Keratinocyte (primary cell): Measurements from ENCODE around the gene ZNF546. TPM values are rescaled to one million over a fixed set of nuclear protein-coding genes. Genes with fewer than 3 reads are reported as not detected.

Experiments
- DNase-seq: peaks from one replicate; pipeline ENCODE4 v3.0.0-alpha.2; 2011; ENCODE audit warnings: low read depth, missing footprints, low spot score
- FAIRE-seq: peaks from 2 replicates; lab custom pipeline; 2011; peaks lifted over from hg19 to GRCh38; lab: Jason Lieb, UNC
- H2AFZ ChIP-seq: 2 replicates; pipeline ENCODE4 v1.6.0; 2012; ENCODE audit warnings: low read length, control low read depth, inconsistent platforms; ENCODE audit not compliant: control insufficient read depth
- H3K27ac ChIP-seq: 2 replicates; pipeline ENCODE4 v1.5.1; 2011; ENCODE audit warnings: low read length; ENCODE audit not compliant: control insufficient read depth, insufficient read depth
- H3K27me3 ChIP-seq: 3 replicates; pipeline ENCODE4 v1.6.0; 2011; ENCODE audit warnings: low read length; ENCODE audit not compliant: control insufficient read depth, insufficient read depth; ENCODE audit errors: extremely low read depth
- H3K36me3 ChIP-seq, 2 experiments: 2 replicates in 1 of 2; 3 replicates in 1 of 2; pipeline ENCODE4 v1.5.1; 2011; ENCODE audit warnings: low read length in 2 of 2, mild to moderate bottlenecking in 1 of 2; ENCODE audit not compliant: control insufficient read depth in 2 of 2, insufficient read depth in 2 of 2; ENCODE audit errors: extremely low read depth in 1 of 2
- H3K4me1 ChIP-seq: 3 replicates; pipeline ENCODE4 v1.5.1; 2011; ENCODE audit warnings: low read length; ENCODE audit not compliant: control insufficient read depth, insufficient read depth; ENCODE audit errors: extremely low read depth
- H3K4me2 ChIP-seq: 3 replicates; pipeline ENCODE4 v1.6.0; 2011; ENCODE audit warnings: low read depth, low read length; ENCODE audit not compliant: control insufficient read depth, insufficient read depth; ENCODE audit errors: extremely low read depth
- H3K4me3 ChIP-seq, 3 experiments: fragments of 200-600 bp in 1 of 3; sonication (generic) in 1 of 3; 2 replicates in 2 of 3; 3 replicates in 1 of 3; pipeline ENCODE4 v1.5.1; 2011 to 2016; ENCODE audit warnings: low read length in 3 of 3, mild to moderate bottlenecking in 3 of 3, control low read depth in 2 of 3, inconsistent platforms in 1 of 3, low read depth in 1 of 3, mixed read lengths in 1 of 3, mixed run types in 1 of 3, moderate library complexity in 1 of 3; ENCODE audit not compliant: control insufficient read depth in 2 of 3, insufficient read depth in 2 of 3; ENCODE audit errors: extremely low read depth in 1 of 3
- H3K79me2 ChIP-seq: 2 replicates; pipeline ENCODE4 v1.6.0; 2012; ENCODE audit warnings: low read length; ENCODE audit not compliant: control insufficient read depth, insufficient read depth
- H3K9ac ChIP-seq: 3 replicates; pipeline ENCODE4 v1.6.0; 2011; ENCODE audit warnings: low read length; ENCODE audit not compliant: control insufficient read depth, insufficient read depth; ENCODE audit errors: extremely low read depth
- H3K9me1 ChIP-seq: 3 replicates; pipeline ENCODE4 v1.6.0; 2011; ENCODE audit warnings: low read length; ENCODE audit not compliant: control insufficient read depth, insufficient read depth; ENCODE audit errors: extremely low read depth
- H3K9me3 ChIP-seq: 2 replicates; pipeline ENCODE4 v1.5.1; 2012; ENCODE audit warnings: low read depth, low read length; ENCODE audit not compliant: control insufficient read depth
- H4K20me1 ChIP-seq: 3 replicates; pipeline ENCODE4 v1.6.0; 2011; ENCODE audit warnings: low read length; ENCODE audit not compliant: control insufficient read depth, insufficient read depth; ENCODE audit errors: extremely low read depth
- EZH2 ChIP-seq: IDR thresholded peaks from one replicate; pipeline ENCODE4 v1.6.1; 2012; ENCODE audit warnings: inconsistent platforms, mild to moderate bottlenecking, low read length, moderate library complexity
- dilution Hi-C: fragments of 300-500 bp; cut with MboI; formaldehyde crosslinking; loops from one replicate; pipeline ENCODE4 v1.7.0; 2020; ENCODE audit warnings: low sequenced_read_pairs; ENCODE audit not compliant: extremely low pct_ligation_motif_present
- polyA plus RNA-seq, 5 experiments: library from polyadenylated mRNA; depleted of rRNA in 3 of 5; stranded (reverse) in 3 of 5; stranded (forward) in 1 of 5; unstranded in 1 of 5; fragments of >200 nt; gene quantifications; 1 replicate in 1 of 5; 2 replicates in 3 of 5; 3 replicates in 1 of 5; pipeline versions ENCODE4 v1.2.1 to v1.2.3, GENCODE V29; 2011 to 2012; ENCODE audit warnings: missing spikeins in 2 of 5, low read depth in 1 of 5, low replicate concordance in 1 of 5
- TF ChIP-seq, protein P1 (sequence below), 3 experiments: IDR thresholded peaks in 1 of 3; conservative IDR thresholded peaks in 1 of 3; optimal IDR thresholded peaks in 1 of 3; 2 replicates in 2 of 3; 3 replicates in 1 of 3; pipeline versions ENCODE3 to v1.5.1; 2011; ENCODE audit warnings: low read length in 3 of 3, mild to moderate bottlenecking in 3 of 3, moderate library complexity in 2 of 3, control low read depth in 1 of 3, inconsistent platforms in 1 of 3; ENCODE audit not compliant: insufficient read depth in 2 of 3; ENCODE audit errors: extremely low read depth in 1 of 3

The ZNF546 gene
- polyA plus RNA-seq, 1 donor (not counting 4 experiments of a cell fraction or from before 2014, with no cell fraction given): 0.52 TPM

DNA sequence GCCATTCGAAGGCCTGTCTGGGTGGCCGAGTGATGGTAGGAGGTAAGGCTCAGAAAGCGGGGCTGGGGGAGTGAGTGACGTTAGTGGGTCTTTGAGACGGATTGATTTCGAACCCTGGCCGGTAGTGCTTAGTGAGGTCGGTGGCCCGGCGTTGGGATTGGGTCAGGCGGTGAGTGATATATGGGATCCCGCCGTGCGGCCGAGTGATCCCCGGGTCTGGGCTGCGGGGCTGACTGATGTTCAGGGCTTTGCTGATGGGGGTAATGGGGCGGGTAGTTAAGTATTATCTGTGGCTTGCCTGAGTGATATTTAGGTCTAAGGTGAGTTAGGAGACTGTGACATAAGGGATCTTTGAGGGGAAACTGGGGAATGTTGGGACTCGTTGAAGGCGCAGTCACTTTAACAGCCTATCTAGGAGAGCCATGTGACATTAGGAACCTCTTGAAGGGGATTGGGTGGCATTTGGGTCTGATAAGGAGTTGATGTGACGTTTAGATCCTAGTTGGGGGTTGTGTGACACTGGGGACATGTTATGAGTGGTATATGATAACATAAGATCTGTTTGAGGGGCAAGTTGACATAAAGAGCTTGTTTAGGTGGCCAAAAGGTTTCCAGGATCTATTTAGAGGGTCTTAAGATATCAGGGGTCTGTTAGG lies 25.4 kb upstream of the ZNF546 start:
- Histone ChIP-seq H3K79me2 (peaks cover 34% of the 10 kb centered on the region), H3K9ac (peak overlapping the region; percentile 97), H3K4me1 (peaks cover 17% of the 10 kb centered on the region), H3K4me2 (peak overlapping the region; percentile 88), H3K36me3 (peaks cover 22 to 31% of the 10 kb centered on the region in 2 experiments), H3K27ac (peak overlapping the region; percentile 92), H4K20me1 (no peaks in the 10 kb centered on the region), H3K9me3 (no peaks in the 10 kb centered on the region), H3K27me3 (no peaks in the 10 kb centered on the region), H3K4me3 (peak overlapping the region; percentile 80 to 93 (median 90)), H3K9me1 (no peaks in the 10 kb centered on the region), H2AFZ (peak overlapping the region; percentile 12)
- FAIRE-seq (no peak), DNase-seq (no peak)
- dilution Hi-C loops: no loop called here
- TF ChIP-seq EZH2: no peak
- TF ChIP-seq, protein P1, sequence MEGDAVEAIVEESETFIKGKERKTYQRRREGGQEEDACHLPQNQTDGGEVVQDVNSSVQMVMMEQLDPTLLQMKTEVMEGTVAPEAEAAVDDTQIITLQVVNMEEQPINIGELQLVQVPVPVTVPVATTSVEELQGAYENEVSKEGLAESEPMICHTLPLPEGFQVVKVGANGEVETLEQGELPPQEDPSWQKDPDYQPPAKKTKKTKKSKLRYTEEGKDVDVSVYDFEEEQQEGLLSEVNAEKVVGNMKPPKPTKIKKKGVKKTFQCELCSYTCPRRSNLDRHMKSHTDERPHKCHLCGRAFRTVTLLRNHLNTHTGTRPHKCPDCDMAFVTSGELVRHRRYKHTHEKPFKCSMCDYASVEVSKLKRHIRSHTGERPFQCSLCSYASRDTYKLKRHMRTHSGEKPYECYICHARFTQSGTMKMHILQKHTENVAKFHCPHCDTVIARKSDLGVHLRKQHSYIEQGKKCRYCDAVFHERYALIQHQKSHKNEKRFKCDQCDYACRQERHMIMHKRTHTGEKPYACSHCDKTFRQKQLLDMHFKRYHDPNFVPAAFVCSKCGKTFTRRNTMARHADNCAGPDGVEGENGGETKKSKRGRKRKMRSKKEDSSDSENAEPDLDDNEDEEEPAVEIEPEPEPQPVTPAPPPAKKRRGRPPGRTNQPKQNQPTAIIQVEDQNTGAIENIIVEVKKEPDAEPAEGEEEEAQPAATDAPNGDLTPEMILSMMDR (optimal IDR thresholded peaks at IDR 0.05 in 1 of 3, IDR thresholded peaks at IDR 0.05 in 1 of 3, conservative IDR thresholded peaks at IDR 0.05 in 1 of 3; ENCODE audit: extremely low read depth in 1 of 3, insufficient read depth in 2 of 3, low read length in 3 of 3): no peak

GRCh38 chr19:39974377-39975155 lies 22.3 kb upstream of the ZNF546 start:
- no peak overlapping the region for H2AFZ ChIP-seq
- no peak overlapping the region for H3K9ac ChIP-seq
- no peaks in the 10 kb centered on the region for H3K9me1 ChIP-seq
- H3K4me2 ChIP-seq: no peak overlapping the region
- DNase-seq (no peak), FAIRE-seq (no peak)
- H3K4me3 ChIP-seq: no peak overlapping the region
- H3K9me3 ChIP-seq: no peaks in the 10 kb centered on the region
- H3K4me1 ChIP-seq: peaks cover 11% of the 10 kb centered on the region
- TF ChIP-seq EZH2: no peak
- TF ChIP-seq, protein P1 (optimal IDR thresholded peaks at IDR 0.05 in 1 of 3, IDR thresholded peaks at IDR 0.05 in 1 of 3, conservative IDR thresholded peaks at IDR 0.05 in 1 of 3; ENCODE audit: extremely low read depth in 1 of 3, insufficient read depth in 2 of 3, low read length in 3 of 3): no peak
- no peaks in the 10 kb centered on the region for H3K27me3 ChIP-seq
- no peak overlapping the region for H3K27ac ChIP-seq
- dilution Hi-C loops: no loop called here
- peaks cover 34 to 42% of the 10 kb centered on the region in 2 experiments for H3K36me3 ChIP-seq
- H3K79me2 ChIP-seq: peaks cover 34% of the 10 kb centered on the region
- H4K20me1 ChIP-seq: no peaks in the 10 kb centered on the region
